Measurements from ENCODE around the gene SMURF1.
"Not testable (repeated sequence)": the region's sequence is repeated elsewhere in the genome, so short reads cannot be mapped to it uniquely, and the experiment has no call there.

Gene SMURF1

GRCh38 chr7:99121496-99122021, 22.3 kb downstream of the SMURF1 start:
- DNase-seq (ENCODE audit: low read depth in 2 of 2): no peak

GRCh38 chr7:99120916-99121315, 23.0 kb downstream of the SMURF1 start:
- no peak for DNase-seq (ENCODE audit: low read depth in 2 of 2)

GRCh38 chr7:99120501-99120900, 23.4 kb downstream of the SMURF1 start:
- DNase-seq (ENCODE audit: low read depth in 2 of 2): no peak

- no peak for DNase-seq (ENCODE audit: low read depth in 2 of 2)
Measured at GRCh38 chr7:99118077-99118476, 25.8 kb downstream of the SMURF1 start.

GRCh38 chr7:99116144-99116543, 27.8 kb downstream of the SMURF1 start:
- no peak for DNase-seq (ENCODE audit: low read depth in 2 of 2)

- DNase-seq (ENCODE audit: low read depth in 2 of 2): no peak
Measured at GRCh38 chr7:99115379-99115778, 28.5 kb downstream of the SMURF1 start.

- DNase-seq (ENCODE audit: low read depth in 2 of 2): no peak
Measured at GRCh38 chr7:99112979-99113378, 30.9 kb downstream of the SMURF1 start.

GRCh38 chr7:99112097-99112496, 31.8 kb downstream of the SMURF1 start:
- DNase-seq (ENCODE audit: low read depth in 2 of 2): no peak

GRCh38 chr7:99111591-99111990, 32.3 kb downstream of the SMURF1 start:
- no peak for DNase-seq (ENCODE audit: low read depth in 2 of 2)

GRCh38 chr7:99109108-99110051, 34.5 kb downstream of the SMURF1 start:
- DNase-seq (ENCODE audit: low read depth in 2 of 2): peak in 1 of 2 donors; percentile 1

GRCh38 chr7:99108613-99109012, 35.3 kb downstream of the SMURF1 start:
- no peak for DNase-seq (ENCODE audit: low read depth in 2 of 2)

GRCh38 chr7:99106821-99107241, 37.1 kb downstream of the SMURF1 start:
- DNase-seq (ENCODE audit: low read depth in 2 of 2): no peak

GRCh38 chr7:99106411-99106810, 37.5 kb downstream of the SMURF1 start:
- no peak for DNase-seq (ENCODE audit: low read depth in 2 of 2)

- DNase-seq (ENCODE audit: low read depth in 2 of 2): no peak
Measured at GRCh38 chr7:99105756-99106155, 38.2 kb downstream of the SMURF1 start.

GRCh38 chr7:99104631-99105030, 39.3 kb downstream of the SMURF1 start:
- DNase-seq (ENCODE audit: low read depth in 2 of 2): no peak

- DNase-seq (ENCODE audit: low read depth in 2 of 2): not testable (repeated sequence)
Measured at GRCh38 chr7:99103836-99104235, 40.1 kb downstream of the SMURF1 start.

GRCh38 chr7:99102809-99103690, 40.9 kb downstream of the SMURF1 start:
- no peak for DNase-seq (ENCODE audit: low read depth in 2 of 2)

- DNase-seq (ENCODE audit: low read depth in 2 of 2): no peak
Measured at GRCh38 chr7:99102361-99102760, 41.5 kb downstream of the SMURF1 start.

GRCh38 chr7:99101516-99101915, 42.4 kb downstream of the SMURF1 start:
- not testable (repeated sequence) for DNase-seq (ENCODE audit: low read depth in 2 of 2)

- no peak for DNase-seq (ENCODE audit: low read depth in 2 of 2)
Measured at GRCh38 chr7:99099499-99100077, 44.3 kb downstream of the SMURF1 start.

- no peak for DNase-seq (ENCODE audit: low read depth in 2 of 2)
Measured at GRCh38 chr7:99098824-99099498, 44.9 kb downstream of the SMURF1 start.
